GM03348 (cell line): ENCODE data around the gene PROZ.

Experiments
- DNase-seq: peaks from one replicate; pipeline ENCODE4 v3.0.0; 2012; ENCODE audit warnings: low spot score

PROZ gene

GRCh38 chr13:113205428-113205931, 47.0 kb downstream of the PROZ start:
- DNase-seq = no peak

GRCh38 chr13:113207460-113207859, 49.0 kb downstream of the PROZ start:
- no peak for DNase-seq

- DNase-seq = peak; percentile 71
These were observed 49.5 kb downstream of the PROZ start for GRCh38 chr13:113207890-113208420.

- DNase-seq = peak; percentile 96
These were observed 50.2 kb downstream of the PROZ start, which contains the start of gene PCID2 for GRCh38 chr13:113208421-113209335. PCID2 (minus strand) TSS chr13:113208669; CDS start chr13:113208634, 35 bp downstream.

GRCh38 chr13:113209336-113209758, 50.9 kb downstream of the PROZ start, which contains the start of gene CUL4A:
CUL4A (plus strand) TSS chr13:113209613; CDS start chr13:113209628, 15 bp downstream.
- peak; percentile 96 for DNase-seq

GRCh38 chr13:113209759-113210421, 51.4 kb downstream of the PROZ start:
- peak; percentile 66 for DNase-seq

- DNase-seq = no peak
These were observed 52.4 kb downstream of the PROZ start for GRCh38 chr13:113210833-113211232.

GRCh38 chr13:113211774-113212173, 53.3 kb downstream of the PROZ start:
- DNase-seq = no peak

GRCh38 chr13:113216254-113217048, 58.0 kb downstream of the PROZ start:
- peak; percentile 70 for DNase-seq

- no peak for DNase-seq
These were observed 60.1 kb downstream of the PROZ start for GRCh38 chr13:113218586-113218985.

GRCh38 chr13:113219256-113219940, 61.0 kb downstream of the PROZ start:
- no peak for DNase-seq

- no peak for DNase-seq
These were observed 61.7 kb downstream of the PROZ start for GRCh38 chr13:113220141-113220598.

GRCh38 chr13:113220877-113221276, 62.4 kb downstream of the PROZ start:
- DNase-seq = no peak
